Panc1 (cell line): ENCODE measurements around the gene RIPOR3.

Experiments used
- REST ChIP-seq, 2 experiments: IDR thresholded peaks; 2 replicates each; pipeline ENCODE4 v1.6.1; 2011 to 2012; ENCODE audit warnings: low read depth in 2 of 2, control low read depth in 1 of 2, low read length in 1 of 2, mild to moderate bottlenecking in 1 of 2, moderate library complexity in 1 of 2; ENCODE audit not compliant: insufficient read depth in 1 of 2
- SIN3A ChIP-seq: IDR thresholded peaks from 2 replicates; pipeline ENCODE4 v1.6.1; 2012; ENCODE audit warnings: low read depth, mild to moderate bottlenecking, low read length, moderate library complexity, borderline replicate concordance; ENCODE audit not compliant: insufficient read depth
- TCF7L2 ChIP-seq: IDR thresholded peaks from 2 replicates; pipeline ENCODE4 v1.6.1; 2011; ENCODE audit warnings: mild to moderate bottlenecking, low read depth, low read length, inconsistent platforms
- TF ChIP-seq, protein P1 (sequence below): fragments of 450-650 bp; IDR thresholded peaks from 2 replicates; pipeline ENCODE4 v1.5.1; 2017; ENCODE audit warnings: mild to moderate bottlenecking

- TF ChIP-seq, protein P1, sequence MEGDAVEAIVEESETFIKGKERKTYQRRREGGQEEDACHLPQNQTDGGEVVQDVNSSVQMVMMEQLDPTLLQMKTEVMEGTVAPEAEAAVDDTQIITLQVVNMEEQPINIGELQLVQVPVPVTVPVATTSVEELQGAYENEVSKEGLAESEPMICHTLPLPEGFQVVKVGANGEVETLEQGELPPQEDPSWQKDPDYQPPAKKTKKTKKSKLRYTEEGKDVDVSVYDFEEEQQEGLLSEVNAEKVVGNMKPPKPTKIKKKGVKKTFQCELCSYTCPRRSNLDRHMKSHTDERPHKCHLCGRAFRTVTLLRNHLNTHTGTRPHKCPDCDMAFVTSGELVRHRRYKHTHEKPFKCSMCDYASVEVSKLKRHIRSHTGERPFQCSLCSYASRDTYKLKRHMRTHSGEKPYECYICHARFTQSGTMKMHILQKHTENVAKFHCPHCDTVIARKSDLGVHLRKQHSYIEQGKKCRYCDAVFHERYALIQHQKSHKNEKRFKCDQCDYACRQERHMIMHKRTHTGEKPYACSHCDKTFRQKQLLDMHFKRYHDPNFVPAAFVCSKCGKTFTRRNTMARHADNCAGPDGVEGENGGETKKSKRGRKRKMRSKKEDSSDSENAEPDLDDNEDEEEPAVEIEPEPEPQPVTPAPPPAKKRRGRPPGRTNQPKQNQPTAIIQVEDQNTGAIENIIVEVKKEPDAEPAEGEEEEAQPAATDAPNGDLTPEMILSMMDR = no peak
- no peak for TF ChIP-seq REST (IDR thresholded peaks at IDR 0.05; ENCODE audit: insufficient read depth in 1 of 2, low read depth in 2 of 2, low read length in 1 of 2)
- no peak for TF ChIP-seq TCF7L2
- no peak for TF ChIP-seq SIN3A
Measured at GRCh38 chr20:50608750-50609104, 82.6 kb downstream of the RIPOR3 start.
